ENCODE results near the gene WWOX. TPM values are rescaled to one million over a fixed set of nuclear protein-coding genes. Genes with fewer than 3 reads are reported as not detected.

WWOX gene
- total and polyA plus RNA-seq, 4 donors, result 5.4 to 61.5 (median 18.4) TPM

GRCh38 chr16:78673884-78674283 is 574.4 kb downstream of the WWOX start:
- no peaks in the 10 kb centered on the region for H3K9me3 ChIP-seq (ENCODE audit: control insufficient read depth in 4 of 4, insufficient read depth in 3 of 4, low read length in 3 of 4)
- peaks cover 0 to 27% (median 15%) of the 10 kb centered on the region in 5 donors for H3K4me1 ChIP-seq (ENCODE audit: control insufficient read depth in 5 of 5, insufficient read depth in 5 of 5, low read length in 5 of 5)
- H3K27ac ChIP-seq (ENCODE audit: low read depth in 1 of 2, low read length in 1 of 2), result no peak overlapping the region
- WGBS, 2 donors, result 87 to 91% methylated on average over 5 of the region's 5 CpGs
- no peaks in the 10 kb centered on the region for H3K36me3 ChIP-seq (ENCODE audit: control insufficient read depth in 4 of 4, insufficient read depth in 4 of 4, low read length in 4 of 4)
- no peak overlapping the region for H3K4me3 ChIP-seq
- TF ChIP-seq, protein P1, sequence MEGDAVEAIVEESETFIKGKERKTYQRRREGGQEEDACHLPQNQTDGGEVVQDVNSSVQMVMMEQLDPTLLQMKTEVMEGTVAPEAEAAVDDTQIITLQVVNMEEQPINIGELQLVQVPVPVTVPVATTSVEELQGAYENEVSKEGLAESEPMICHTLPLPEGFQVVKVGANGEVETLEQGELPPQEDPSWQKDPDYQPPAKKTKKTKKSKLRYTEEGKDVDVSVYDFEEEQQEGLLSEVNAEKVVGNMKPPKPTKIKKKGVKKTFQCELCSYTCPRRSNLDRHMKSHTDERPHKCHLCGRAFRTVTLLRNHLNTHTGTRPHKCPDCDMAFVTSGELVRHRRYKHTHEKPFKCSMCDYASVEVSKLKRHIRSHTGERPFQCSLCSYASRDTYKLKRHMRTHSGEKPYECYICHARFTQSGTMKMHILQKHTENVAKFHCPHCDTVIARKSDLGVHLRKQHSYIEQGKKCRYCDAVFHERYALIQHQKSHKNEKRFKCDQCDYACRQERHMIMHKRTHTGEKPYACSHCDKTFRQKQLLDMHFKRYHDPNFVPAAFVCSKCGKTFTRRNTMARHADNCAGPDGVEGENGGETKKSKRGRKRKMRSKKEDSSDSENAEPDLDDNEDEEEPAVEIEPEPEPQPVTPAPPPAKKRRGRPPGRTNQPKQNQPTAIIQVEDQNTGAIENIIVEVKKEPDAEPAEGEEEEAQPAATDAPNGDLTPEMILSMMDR (IDR thresholded peaks at IDR 0.05; ENCODE audit: control extremely low read depth, extremely low read depth), result no peak
- no peak for DNase-seq
- no peak for ATAC-seq (ENCODE audit: insufficient read depth, low FRiP score)
- H3K27me3 ChIP-seq (ENCODE audit: control insufficient read depth in 3 of 3, insufficient read depth in 3 of 3, low read length in 2 of 3), result no peaks in the 10 kb centered on the region
- H3K9ac ChIP-seq (ENCODE audit: insufficient read depth in 1 of 2, low read length in 2 of 2), result no peak overlapping the region

DNA sequence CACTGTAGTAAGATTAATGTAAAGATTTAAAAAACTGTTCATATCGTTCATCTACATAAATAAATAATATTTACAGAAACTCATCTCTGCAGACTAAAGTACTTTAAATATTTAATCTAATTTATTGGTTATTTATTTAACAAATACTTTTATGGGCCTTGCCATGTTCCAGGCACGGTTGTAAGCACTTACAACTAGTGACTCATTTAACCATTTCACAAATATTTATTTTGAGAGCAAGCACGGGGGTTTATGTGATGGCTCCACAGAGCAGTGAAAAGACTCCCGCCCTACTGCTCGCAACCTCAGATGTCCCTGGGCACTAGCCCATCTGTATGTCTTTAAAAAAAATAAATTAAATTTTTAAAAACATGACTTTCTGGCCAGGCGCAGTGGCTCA is 575.9 kb downstream of the WWOX start:
- TF ChIP-seq, protein P1 (IDR thresholded peaks at IDR 0.05; ENCODE audit: control extremely low read depth, extremely low read depth), result no peak
- no peak for ATAC-seq (ENCODE audit: insufficient read depth, low FRiP score)
- no peaks in the 10 kb centered on the region for H3K9me3 ChIP-seq (ENCODE audit: control insufficient read depth in 4 of 4, insufficient read depth in 3 of 4, low read length in 3 of 4)
- DNase-seq, result no peak
- no peaks in the 10 kb centered on the region for H3K36me3 ChIP-seq (ENCODE audit: control insufficient read depth in 4 of 4, insufficient read depth in 4 of 4, low read length in 4 of 4)
- no peak overlapping the region for H3K9ac ChIP-seq (ENCODE audit: insufficient read depth in 1 of 2, low read length in 2 of 2)
- peaks cover 0 to 23% (median 11%) of the 10 kb centered on the region in 5 donors for H3K4me1 ChIP-seq (ENCODE audit: control insufficient read depth in 5 of 5, insufficient read depth in 5 of 5, low read length in 5 of 5)
- H3K4me3 ChIP-seq, result no peak overlapping the region
- WGBS, 2 donors, result 65 to 85% methylated on average over 6 of the region's 6 CpGs
- H3K27ac ChIP-seq (ENCODE audit: low read depth in 1 of 2, low read length in 1 of 2), result no peak overlapping the region
- no peaks in the 10 kb centered on the region for H3K27me3 ChIP-seq (ENCODE audit: control insufficient read depth in 3 of 3, insufficient read depth in 3 of 3, low read length in 2 of 3)

- no peaks in the 10 kb centered on the region for H3K9me3 ChIP-seq (ENCODE audit: control insufficient read depth in 4 of 4, insufficient read depth in 3 of 4, low read length in 3 of 4)
- H3K27ac ChIP-seq (ENCODE audit: low read depth in 1 of 2, low read length in 1 of 2), result no peak overlapping the region
- H3K4me3 ChIP-seq, result no peak overlapping the region
- peaks cover 0 to 23% (median 11%) of the 10 kb centered on the region in 5 donors for H3K4me1 ChIP-seq (ENCODE audit: control insufficient read depth in 5 of 5, insufficient read depth in 5 of 5, low read length in 5 of 5)
- no peak overlapping the region for H3K9ac ChIP-seq (ENCODE audit: insufficient read depth in 1 of 2, low read length in 2 of 2)
- no peak for ATAC-seq (ENCODE audit: insufficient read depth, low FRiP score)
- no peak for DNase-seq
- 88 to 93% methylated on average over 9 of the region's 9 CpGs for WGBS, 2 donors
- H3K27me3 ChIP-seq (ENCODE audit: control insufficient read depth in 3 of 3, insufficient read depth in 3 of 3, low read length in 2 of 3), result no peaks in the 10 kb centered on the region
- no peaks in the 10 kb centered on the region for H3K36me3 ChIP-seq (ENCODE audit: control insufficient read depth in 4 of 4, insufficient read depth in 4 of 4, low read length in 4 of 4)
- TF ChIP-seq, protein P1 (IDR thresholded peaks at IDR 0.05; ENCODE audit: control extremely low read depth, extremely low read depth), result no peak
Measured at GRCh38 chr16:78675951-78676792, 576.7 kb downstream of the WWOX start.
